Pancreas (tissue), 10 donors: Measurements from ENCODE around the gene DDX6. TPM values are rescaled to one million over a fixed set of nuclear protein-coding genes. Genes with fewer than 3 reads are reported as not detected.

Experiments
- ATAC-seq, 4 donors: fragments of 200-7000 bp; cut with Tn5 transposase; one replicate each; pipeline versions ENCODE4 v1.8.0 to v1.9.1; 2020; ENCODE audit warnings: mild to moderate bottlenecking in 4 of 4, moderate library complexity in 4 of 4
- DNase-seq, 6 donors: peaks; one replicate each; pipeline ENCODE4 v3.0.0-alpha.2; 2020
- FAIRE-seq: peaks from 2 replicates; lab custom pipeline; 2012; peaks lifted over from hg19 to GRCh38; lab: Jason Lieb, UNC
- H3K27ac ChIP-seq, 4 donors: fragments of 200-600 bp; sonication (generic); 1 replicate in 3 of 4; 2 replicates in 1 of 4; pipeline versions ENCODE4 v1.5.0 to v1.8.0; 2020
- H3K27me3 ChIP-seq, 4 donors: fragments of 200-600 bp; one replicate each; pipeline ENCODE4 v1.8.0; 2021
- H3K36me3 ChIP-seq, 3 donors: fragments of 200-600 bp; sonication (generic) in 1 of 3; one replicate each; pipeline versions ENCODE4 v1.5.0 to v1.8.0; 2020 to 2021
- H3K4me1 ChIP-seq, 3 donors: fragments of 200-600 bp; one replicate each; pipeline ENCODE4 v1.8.0; 2021
- H3K4me3 ChIP-seq, 4 donors: fragments of 200-600 bp; sonication (generic) in 2 of 4; one replicate each; pipeline versions ENCODE4 v1.5.0 to v1.8.0; 2020 to 2021
- H3K9me3 ChIP-seq, 4 donors: fragments of 200-600 bp; one replicate each; pipeline ENCODE4 v1.8.0; 2021
- CTCF ChIP-seq, 4 donors: fragments of 200-600 bp; sonication (generic) in 3 of 4; IDR thresholded peaks; one replicate each; pipeline versions ENCODE4 v1.5.0 to v1.8.0; 2021; ENCODE audit warnings: antibody characterized with exemption in 4 of 4
- WGBS, 2 donors: extraction: QIAGEN DNeasy Blood & Tissue Kit; methylation state at CpG; one replicate each; pipeline ENCODE4 v1.1.7; 2013; 5-methylcytosine and 5-hydroxymethylcytosine counted together
- intact Hi-C, 3 donors: fragments of 100-400 bp; cut with DNase I; formaldehyde crosslinking; loops; one replicate each; pipeline versions ENCODE4 v1.11.1 to v1.14.2; 2022
- polyA plus RNA-seq, 2 donors: library from polyadenylated mRNA; stranded (reverse); fragments of 200-250 nt; gene quantifications; one replicate each; pipeline ENCODE4 v1.2.3, GENCODE V29; 2013
- total RNA-seq, 6 donors: library from RNA; stranded (reverse); fragmentation: NEBNext Ultra II Directional in 4 of 6; extraction: Animal tissue kit (Norgen Biotek cat#: 25700) in 4 of 6; gene quantifications; one replicate each; pipeline versions ENCODE4 v1.2.1 to v1.2.4, GENCODE V29; 2021 to 2023
- donor health status: healthy with polysubstance abuse.
- donor health status: DM: no; HTN: no; CAD: no; lungs with moderate emphysema.
- donor health status: DM: no; HTN: no; CAD: no.
- donor health status: control.
- donor health status: control.
- donor health status: Bipolar disorder and iron deficiency.
- donor health status: DM: yes; HTN: yes; CAD: no.
- donor health status: DM: no; HTN: no; CAD: no.
- donor health status: DM: no; HTN: no; CAD: no.
- donor health status: DM: yes; HTN: yes; CAD: no.

The DDX6 gene
- total RNA-seq (10 to 100 TPM; 38.3 to 74.2 (median 54.9) TPM), polyA plus RNA-seq (10 to 100 TPM; 16.1 to 20.8 TPM)

GRCh38 chr11:118791111-118791960 lies at the start of gene DDX6:
DDX6 (minus strand) TSS chr11:118791164; CDS start chr11:118786251, 4,913 bp downstream.
- Histone ChIP-seq H3K27ac (peak within 1 kb of the TSS; percentile 95 to 100 (median 98)), H3K4me1 (peaks cover 8 to 26% (median 9%) of the 10 kb centered on the region in 3 donors), H3K36me3 (no peaks in the 10 kb centered on the region), H3K4me3 (peak within 1 kb of the TSS; percentile 64 to 93 (median 74)), H3K27me3 (no peaks in the 10 kb centered on the region), H3K9me3 (no peaks in the 10 kb centered on the region)
- intact Hi-C loops, result no loop called here
- peak; percentile 72 to 88 (median 86) for ATAC-seq
- FAIRE-seq, result no peak
- WGBS, 2 donors, result 0 to 1% methylated on average over 46 to 81 of the region's 81 CpGs
- TF ChIP-seq CTCF (IDR thresholded peaks at IDR 0.05), result peak in 2 of 4 donors; percentile 9 to 15
- DNase-seq, result peak; percentile 91 to 98 (median 94)

DNA sequence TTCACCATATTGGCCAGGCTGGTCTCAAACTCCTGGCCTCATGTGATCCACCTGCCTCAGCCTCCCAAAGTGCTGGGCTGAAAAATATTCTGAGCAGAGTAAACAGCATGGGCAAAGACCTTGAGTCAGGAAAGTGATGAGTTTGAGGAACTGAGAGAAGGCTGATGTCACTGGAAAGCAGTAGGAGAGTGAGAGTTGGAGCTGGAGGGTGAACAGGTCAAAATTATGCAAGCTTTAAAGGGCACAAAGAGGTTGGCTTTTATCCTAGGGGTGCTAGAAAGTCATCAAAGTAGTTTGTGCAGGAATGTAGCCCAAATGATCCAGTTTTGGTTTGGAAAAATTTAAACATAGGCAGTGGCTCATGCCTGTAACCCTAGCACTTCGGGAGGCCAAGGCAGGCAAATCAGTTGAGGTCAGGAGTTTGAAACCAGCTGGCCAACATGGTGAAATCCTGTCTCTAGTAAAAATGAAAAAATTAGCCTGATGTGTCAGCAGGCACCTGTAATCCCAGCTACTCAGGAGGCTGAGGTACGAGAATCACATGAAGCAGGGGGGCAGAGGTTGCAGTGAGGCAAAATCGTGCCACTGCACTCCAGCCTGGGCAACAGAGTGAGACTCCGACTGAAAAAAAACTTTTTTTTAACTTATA lies 48.1 kb upstream of the DDX6 start:
- no peak for DNase-seq
- peak in 1 of 4 donors; percentile 42 for ATAC-seq
- intact Hi-C loops, result no loop called here
- H3K36me3 ChIP-seq, result no peaks in the 10 kb centered on the region
- H3K9me3 ChIP-seq, result no peaks in the 10 kb centered on the region
- H3K27ac ChIP-seq, result no peak overlapping the region
- 90% methylated on average over 4 of the region's 4 CpGs for WGBS, 2 donors
- peaks cover 0 to 8% (median 0%) of the 10 kb centered on the region in 3 donors for H3K4me1 ChIP-seq
- H3K4me3 ChIP-seq, result no peak overlapping the region
- no peak for FAIRE-seq
- H3K27me3 ChIP-seq, result no peaks in the 10 kb centered on the region
- no peak for TF ChIP-seq CTCF (IDR thresholded peaks at IDR 0.05)

- FAIRE-seq (no peak), DNase-seq (no peak), ATAC-seq (no peak)
- Histone ChIP-seq H3K4me1 (peaks cover 0 to 8% (median 0%) of the 10 kb centered on the region in 3 donors), H3K27me3 (no peaks in the 10 kb centered on the region), H3K4me3 (no peak overlapping the region), H3K9me3 (no peaks in the 10 kb centered on the region), H3K36me3 (no peaks in the 10 kb centered on the region), H3K27ac (no peak overlapping the region)
- no peak for TF ChIP-seq CTCF (IDR thresholded peaks at IDR 0.05)
- WGBS, 2 donors, result 87 to 94% methylated on average over 8 of the region's 8 CpGs
- intact Hi-C loops, result no loop called here
These were observed 46.9 kb upstream of the DDX6 start for GRCh38 chr11:118837868-118838267.

- WGBS, 2 donors, result 58 to 67% methylated on average over 6 of the region's 6 CpGs
- Histone ChIP-seq H3K4me1 (no peaks in the 10 kb centered on the region), H3K27ac (no peak overlapping the region), H3K27me3 (no peaks in the 10 kb centered on the region), H3K4me3 (no peak overlapping the region), H3K36me3 (no peaks in the 10 kb centered on the region), H3K9me3 (no peaks in the 10 kb centered on the region)
- DNase-seq, result no peak
- TF ChIP-seq CTCF (IDR thresholded peaks at IDR 0.05), result no peak
- intact Hi-C loops, result no loop called here
- ATAC-seq, result peak in 1 of 4 donors; percentile 65
- no peak for FAIRE-seq
These were observed 43.6 kb upstream of the DDX6 start for GRCh38 chr11:118834427-118835028.
